Heart right ventricle (tissue), 16 donors: Measurements from ENCODE around the gene ARL6IP5. TPM values are rescaled to one million over a fixed set of nuclear protein-coding genes. Genes with fewer than 3 reads are reported as not detected.

ENCODE experiments used
- ATAC-seq, 8 donors: fragments of 200-7000 bp; cut with Tn5 transposase; one replicate each; pipeline ENCODE4 v1.9.1; 2020; ENCODE audit warnings: mild to moderate bottlenecking in 8 of 8, moderate library complexity in 8 of 8, moderate number of reproducible peaks in 1 of 8
- DNase-seq, 2 donors: peaks; one replicate each; pipeline ENCODE4 v3.0.0-alpha.2; 2020
- H3K27ac ChIP-seq, 10 donors: fragments of 200-600 bp; sonication (generic) in 2 of 10; one replicate each; pipeline versions ENCODE4 v1.5.0 to v1.8.0; 2020 to 2022; ENCODE audit warnings: mild to moderate bottlenecking in 3 of 10
- H3K27me3 ChIP-seq, 7 donors: fragments of 200-600 bp; one replicate each; pipeline ENCODE4 v1.8.0; 2021 to 2022; ENCODE audit warnings: mild to moderate bottlenecking in 2 of 7
- H3K36me3 ChIP-seq, 9 donors: fragments of 200-600 bp; sonication (generic) in 1 of 9; one replicate each; pipeline versions ENCODE4 v1.5.0 to v1.8.0; 2020 to 2022; ENCODE audit warnings: mild to moderate bottlenecking in 2 of 9
- H3K4me1 ChIP-seq, 9 donors: fragments of 200-600 bp; sonication (generic) in 1 of 9; one replicate each; pipeline versions ENCODE4 v1.5.0 to v1.8.0; 2020 to 2022; ENCODE audit warnings: mild to moderate bottlenecking in 4 of 9
- H3K4me3 ChIP-seq, 10 donors: fragments of 200-600 bp; sonication (generic) in 2 of 10; one replicate each; pipeline versions ENCODE4 v1.5.0 to v1.8.0; 2020 to 2022; ENCODE audit warnings: mild to moderate bottlenecking in 7 of 10, moderate library complexity in 2 of 10
- H3K9me3 ChIP-seq, 11 donors: fragments of 200-600 bp in 10 of 11; sonication (generic) in 2 of 11; one replicate each; pipeline versions ENCODE4 v1.5.0 to v1.8.0; 2013 to 2022; ENCODE audit warnings: mild to moderate bottlenecking in 2 of 11, control low read depth in 1 of 11, moderate library complexity in 1 of 11
- CTCF ChIP-seq, 9 donors: fragments of 200-600 bp; sonication (generic) in 2 of 9; IDR thresholded peaks; one replicate each; pipeline versions ENCODE4 v1.5.0 to v1.8.0; 2021 to 2022; ENCODE audit warnings: antibody characterized with exemption in 9 of 9, mild to moderate bottlenecking in 5 of 9, moderate library complexity in 1 of 9
- WGBS, 2 donors: extraction: QIAGEN DNeasy Blood & Tissue Kit; methylation state at CpG; one replicate each; pipeline ENCODE4 v1.1.7; 2013; ENCODE audit warnings: inconsistent platforms in 1 of 2; 5-methylcytosine and 5-hydroxymethylcytosine counted together
- intact Hi-C, 10 donors: fragments of 100-400 bp; cut with DNase I; formaldehyde crosslinking; loops; one replicate each; pipeline versions ENCODE4 v1.11.1 to v1.14.2; 2022
- polyA plus RNA-seq, 2 donors: library from polyadenylated mRNA; stranded (reverse); fragments of 200-250 nt; gene quantifications; one replicate each; pipeline ENCODE4 v1.2.3, GENCODE V29; 2013
- total RNA-seq, 10 donors: library from RNA; stranded (reverse); fragmentation: NEBNext Ultra II Directional in 3 of 10; extraction: Animal tissue kit (Norgen Biotek cat#: 25700) in 3 of 10; gene quantifications; one replicate each; pipeline versions ENCODE4 v1.2.1 to v1.2.4, GENCODE V29; 2021 to 2023
- donor health status: Arrhythmogenic right ventricular cardiomyopathy.
- donor health status: ischemic (EF 13 %, LVEDD 7.1; RV severe dilation, severe dysfunction).
- donor health status: healthy with polysubstance abuse.
- donor health status: DM: no; HTN: yes; CAD: no.
- donor health status: DM: no; HTN: no; CAD: no.
- donor health status: ischemic (EF 25% LVEDD 6.9; RV normal size, moderate dysfunction).
- donor health status: ischemic (EF 25% LVEDD 5.7; RV mildly dilated, moderate dysfunction).
- donor health status: healthy.
- donor health status: DM: yes; HTN: yes; CAD: no.
- donor health status: Ischemic cardiomyopathy.
- donor health status: ischemic (EF 35%, LVEDD 5.7; RV mildly dilated, moderate dysfunction).
- donor health status: nonischemic (EF 11% LVEDD 7.7; RV severe dilation, severe dysfunction).
- donor health status: DM: yes; HTN: yes; CAD: no.
- donor health status: PGD.
- donor health status: ischemic (EF 29% LVEDD 5.4; RV normal size, mild dysfunction).
- donor health status: nonischemic (EF 23%, LVEDD 6.1; RV moderate dilation, normal function).

The ARL6IP5 gene
- total and polyA plus RNA-seq, 12 donors: 151 to 226 (median 195) TPM

- no peak for TF ChIP-seq CTCF (IDR thresholded peaks at IDR 0.05)
- peaks cover 0 to 12% (median 0%) of the 10 kb centered on the region in 9 donors for H3K36me3 ChIP-seq
- no peaks in the 10 kb centered on the region for H3K9me3 ChIP-seq
- peak; percentile 30 to 86 (median 72) for ATAC-seq
- WGBS, 2 donors: 2 to 3% methylated on average over 8 of the region's 8 CpGs
- H3K27me3 ChIP-seq: no peaks in the 10 kb centered on the region
- H3K27ac ChIP-seq: peak overlapping the region; percentile 91 to 97 (median 96)
- H3K4me1 ChIP-seq: peaks cover 11 to 90% (median 80%) of the 10 kb centered on the region in 9 donors
- intact Hi-C loops: no loop called here
- H3K4me3 ChIP-seq: peak overlapping the region; percentile 67 to 94 (median 91)
- peak; percentile 84 to 86 for DNase-seq
Observed at GRCh38 chr3:69085833-69086722, 1.3 kb downstream of the ARL6IP5 start.

GRCh38 chr3:69087030-69087791, 2.5 kb downstream of the ARL6IP5 start:
- Histone ChIP-seq H3K36me3 (peaks cover 0 to 12% (median 0%) of the 10 kb centered on the region in 9 donors), H3K9me3 (no peaks in the 10 kb centered on the region), H3K27ac (peak overlapping the region; percentile 91 to 97 (median 96)), H3K4me3 (peak overlapping the region; percentile 20 to 94 (median 91)), H3K4me1 (peaks cover 17 to 90% (median 87%) of the 10 kb centered on the region in 9 donors), H3K27me3 (no peaks in the 10 kb centered on the region)
- WGBS, 2 donors: 68 to 78% methylated on average over 3 of the region's 3 CpGs
- intact Hi-C loops: no loop called here
- ATAC-seq (peak in 1 of 8 donors; percentile 34), DNase-seq (no peak)
- TF ChIP-seq CTCF (IDR thresholded peaks at IDR 0.05): no peak

DNA sequence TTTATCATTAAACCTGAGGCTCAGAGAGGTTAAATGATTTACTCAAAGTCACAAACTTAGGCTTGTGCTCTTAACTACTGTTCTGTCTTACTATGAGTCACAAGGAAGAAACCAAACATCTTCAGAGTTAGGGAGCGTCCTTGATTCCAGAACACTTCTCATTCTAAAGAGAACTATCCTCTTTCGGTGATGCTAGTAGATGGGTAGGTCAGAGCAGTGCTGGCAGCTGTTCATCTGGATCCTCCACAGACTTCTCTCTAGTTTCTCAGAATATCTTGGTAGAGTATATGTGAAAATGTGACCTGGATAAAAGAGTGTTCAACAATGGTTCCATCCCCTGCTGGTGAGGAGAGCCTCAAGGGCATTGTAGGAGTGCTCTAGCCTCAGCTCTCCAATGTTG, 3.3 kb downstream of the ARL6IP5 start:
- H3K27ac ChIP-seq: peak overlapping the region in 9 of 10 donors; percentile 37 to 97 (median 96)
- peak overlapping the region in 7 of 10 donors; percentile 3 to 94 (median 91) for H3K4me3 ChIP-seq
- WGBS, 2 donors: 38 to 51% methylated on average over 2 of the region's 2 CpGs
- H3K36me3 ChIP-seq: peaks cover 0 to 15% (median 0%) of the 10 kb centered on the region in 9 donors
- peaks cover 16 to 90% (median 87%) of the 10 kb centered on the region in 9 donors for H3K4me1 ChIP-seq
- H3K9me3 ChIP-seq: no peaks in the 10 kb centered on the region
- intact Hi-C loops: no loop called here
- ATAC-seq: no peak
- TF ChIP-seq CTCF (IDR thresholded peaks at IDR 0.05): no peak
- H3K27me3 ChIP-seq: no peaks in the 10 kb centered on the region
- no peak for DNase-seq

- no peak for TF ChIP-seq CTCF (IDR thresholded peaks at IDR 0.05)
- ATAC-seq (no peak), DNase-seq (no peak)
- Histone ChIP-seq H3K4me1 (peaks cover 18 to 94% (median 90%) of the 10 kb centered on the region in 9 donors), H3K4me3 (no peak overlapping the region), H3K9me3 (no peaks in the 10 kb centered on the region), H3K27ac (peak overlapping the region in 4 of 10 donors; percentile 13 to 96 (median 66)), H3K36me3 (peaks cover 0 to 31% (median 0%) of the 10 kb centered on the region in 9 donors), H3K27me3 (no peaks in the 10 kb centered on the region)
- WGBS, 2 donors: 59 to 61% methylated on average over 3 of the region's 3 CpGs
- intact Hi-C loops: no loop called here
Observed at GRCh38 chr3:69090021-69090420, 5.3 kb downstream of the ARL6IP5 start.
